Measurements from ENCODE around the gene NSRP1.

DNA sequence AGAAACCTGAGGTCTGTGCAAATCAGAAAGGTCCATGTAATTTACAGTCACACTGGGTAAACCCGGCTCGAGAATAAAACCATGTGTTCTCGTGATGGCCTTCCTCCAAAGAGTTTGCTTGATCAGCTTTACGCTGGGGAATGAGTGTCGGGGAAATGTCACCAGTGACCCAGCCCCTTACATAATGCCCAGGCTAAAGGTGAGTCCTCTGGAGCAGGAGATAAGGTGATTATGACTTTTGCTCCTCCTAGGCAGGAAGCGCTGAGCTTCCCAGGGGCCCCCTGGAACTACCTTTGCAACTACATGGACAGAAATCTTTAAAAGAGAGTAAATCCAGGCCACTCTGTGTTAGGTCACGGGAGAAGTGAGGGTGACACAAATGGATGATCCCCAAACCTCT lies 103.2 kb downstream of the NSRP1 start:
- TF ChIP-seq, protein P1, sequence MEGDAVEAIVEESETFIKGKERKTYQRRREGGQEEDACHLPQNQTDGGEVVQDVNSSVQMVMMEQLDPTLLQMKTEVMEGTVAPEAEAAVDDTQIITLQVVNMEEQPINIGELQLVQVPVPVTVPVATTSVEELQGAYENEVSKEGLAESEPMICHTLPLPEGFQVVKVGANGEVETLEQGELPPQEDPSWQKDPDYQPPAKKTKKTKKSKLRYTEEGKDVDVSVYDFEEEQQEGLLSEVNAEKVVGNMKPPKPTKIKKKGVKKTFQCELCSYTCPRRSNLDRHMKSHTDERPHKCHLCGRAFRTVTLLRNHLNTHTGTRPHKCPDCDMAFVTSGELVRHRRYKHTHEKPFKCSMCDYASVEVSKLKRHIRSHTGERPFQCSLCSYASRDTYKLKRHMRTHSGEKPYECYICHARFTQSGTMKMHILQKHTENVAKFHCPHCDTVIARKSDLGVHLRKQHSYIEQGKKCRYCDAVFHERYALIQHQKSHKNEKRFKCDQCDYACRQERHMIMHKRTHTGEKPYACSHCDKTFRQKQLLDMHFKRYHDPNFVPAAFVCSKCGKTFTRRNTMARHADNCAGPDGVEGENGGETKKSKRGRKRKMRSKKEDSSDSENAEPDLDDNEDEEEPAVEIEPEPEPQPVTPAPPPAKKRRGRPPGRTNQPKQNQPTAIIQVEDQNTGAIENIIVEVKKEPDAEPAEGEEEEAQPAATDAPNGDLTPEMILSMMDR (conservative IDR thresholded peaks at IDR 0.05) = no peak
- no peak for TF ChIP-seq EZH2 (IDR thresholded peaks at IDR 0.05; ENCODE audit: low read depth)
